HEK293 (cell line): ENCODE results near the gene CRTC2.

ENCODE experiments used
- CTCF ChIA-PET: fragments of 350-600 bp; formaldehyde crosslinking; extraction: SDS; loops from one replicate; lab custom pipeline; 2021; ENCODE audit warnings: antibody characterized with exemption; lab: Yijun Ruan, JAX
- POLR2A ChIA-PET: fragments of 300-600 bp; formaldehyde crosslinking; extraction: SDS; loops from one replicate; lab custom pipeline; 2020; ENCODE audit warnings: antibody characterized with exemption, inconsistent platforms; lab: Yijun Ruan, JAX
- H3K27ac ChIP-seq: fragments of 200-500 bp; sonication (Bioruptor generic); 2 replicates; pipeline ENCODE4 v1.5.1; 2014; ENCODE audit warnings: low read depth, low read length, control low read depth, inconsistent platforms; ENCODE audit errors: extremely low read depth
- H3K36me3 ChIP-seq, 2 experiments: fragments of 200-500 bp in 1 of 2; sonication (Bioruptor generic) in 1 of 2; 1 replicate in 1 of 2; 2 replicates in 1 of 2; pipeline ENCODE4 v1.5.1; 2014 to 2017; ENCODE audit warnings: inconsistent platforms in 2 of 2, low read length in 2 of 2; ENCODE audit not compliant: control insufficient read depth in 2 of 2, insufficient read depth in 1 of 2
- H3K4me1 ChIP-seq: fragments of 200-500 bp; sonication (Bioruptor generic); 2 replicates; pipeline ENCODE4 v1.5.1; 2014; ENCODE audit warnings: mild to moderate bottlenecking, low read length, inconsistent platforms; ENCODE audit not compliant: control insufficient read depth, insufficient read depth
- H3K4me3 ChIP-seq: 2 replicates; pipeline ENCODE4 v1.5.1; 2011; ENCODE audit warnings: low read depth, mild to moderate bottlenecking, control low read depth, low read length, moderate library complexity
- H3K9me3 ChIP-seq: fragments of 200-500 bp; sonication (Bioruptor generic); 2 replicates; pipeline ENCODE4 v1.5.1; 2014; ENCODE audit warnings: low read depth, low read length, inconsistent platforms; ENCODE audit not compliant: control insufficient read depth, insufficient read depth
- KLF7 ChIP-seq: fragments of 450-650 bp; formaldehyde crosslinking; IDR thresholded peaks from 2 replicates; pipeline ENCODE4 v1.5.1; 2016; ENCODE audit warnings: missing biosample characterization, missing genetic modification characterization, borderline replicate concordance
- TCF7L2 ChIP-seq: IDR thresholded peaks from 2 replicates; pipeline ENCODE4 v1.6.1; 2011; ENCODE audit warnings: low read depth, mild to moderate bottlenecking, inconsistent platforms, low read length, moderate library complexity, borderline replicate concordance
- ZBTB11 ChIP-seq: fragments of 450-650 bp; formaldehyde crosslinking; conservative IDR thresholded peaks from 2 replicates; pipeline ENCODE4 v1.5.1; 2016; ENCODE audit warnings: low read depth, missing biosample characterization, missing genetic modification characterization
- ZBTB44 ChIP-seq: fragments of 450-650 bp; IDR thresholded peaks from 2 replicates; pipeline ENCODE4 v1.5.1; 2018; ENCODE audit warnings: missing biosample characterization, mild to moderate bottlenecking, missing genetic modification characterization
- ZFP69B ChIP-seq: fragments of 450-650 bp; formaldehyde crosslinking; IDR thresholded peaks from 2 replicates; pipeline ENCODE4 v1.5.1; 2016; ENCODE audit warnings: missing biosample characterization, missing genetic modification characterization
- ZNF132 ChIP-seq: fragments of 450-650 bp; formaldehyde crosslinking; IDR thresholded peaks from 2 replicates; pipeline ENCODE4 v1.5.1; 2017; ENCODE audit warnings: missing biosample characterization, missing genetic modification characterization, borderline replicate concordance
- ZNF404 ChIP-seq: fragments of 450-650 bp; formaldehyde crosslinking; IDR thresholded peaks from 2 replicates; pipeline ENCODE4 v1.5.1; 2017; ENCODE audit warnings: missing biosample characterization, missing genetic modification characterization
- ZNF426 ChIP-seq: fragments of 450-650 bp; formaldehyde crosslinking; IDR thresholded peaks from 2 replicates; pipeline ENCODE4 v1.5.1; 2017; ENCODE audit warnings: missing biosample characterization, missing genetic modification characterization, mild to moderate bottlenecking, inconsistent platforms, moderate library complexity
- ZNF510 ChIP-seq: fragments of 450-650 bp; formaldehyde crosslinking; IDR thresholded peaks from 2 replicates; pipeline ENCODE4 v1.5.1; 2018; ENCODE audit warnings: mild to moderate bottlenecking, missing genetic modification characterization, missing biosample characterization; ENCODE audit not compliant: insufficient replicate concordance
- ZNF571 ChIP-seq: fragments of 450-650 bp; formaldehyde crosslinking; IDR thresholded peaks from 2 replicates; pipeline ENCODE4 v1.5.0; 2017; ENCODE audit warnings: missing biosample characterization, missing genetic modification characterization
- ZNF623 ChIP-seq: fragments of 450-650 bp; formaldehyde crosslinking; IDR thresholded peaks from 2 replicates; pipeline ENCODE4 v1.5.1; 2016; ENCODE audit warnings: missing biosample characterization, missing genetic modification characterization
- ZNF660 ChIP-seq: fragments of 450-650 bp; IDR thresholded peaks from 2 replicates; pipeline ENCODE4 v1.5.1; 2018; ENCODE audit warnings: missing biosample characterization, mild to moderate bottlenecking, missing genetic modification characterization
- ZNF792 ChIP-seq: fragments of 450-650 bp; formaldehyde crosslinking; IDR thresholded peaks from 2 replicates; pipeline ENCODE4 v1.5.1; 2016; ENCODE audit warnings: missing biosample characterization, missing genetic modification characterization
- ZNF830 ChIP-seq: fragments of 450-650 bp; IDR thresholded peaks from 2 replicates; pipeline ENCODE4 v1.5.0; 2018; ENCODE audit warnings: missing biosample characterization, missing genetic modification characterization, low read depth, mild to moderate bottlenecking, moderate library complexity
- ZNF837 ChIP-seq: fragments of 450-650 bp; formaldehyde crosslinking; IDR thresholded peaks from 2 replicates; pipeline ENCODE4 v1.5.1; 2016; ENCODE audit warnings: missing biosample characterization, missing genetic modification characterization
- ZSCAN5A ChIP-seq: fragments of 450-650 bp; formaldehyde crosslinking; IDR thresholded peaks from 2 replicates; pipeline ENCODE4 v1.5.1; 2016; ENCODE audit warnings: missing biosample characterization, missing genetic modification characterization
- TF ChIP-seq, protein P1 (sequence below): fragments of 450-650 bp; formaldehyde crosslinking; IDR thresholded peaks from 2 replicates; pipeline ENCODE4 v1.5.1; 2016; ENCODE audit warnings: missing biosample characterization, missing genetic modification characterization, low read depth
- TF ChIP-seq, protein P2 (sequence below): fragments of 450-650 bp; formaldehyde crosslinking; IDR thresholded peaks from 2 replicates; pipeline ENCODE4 v1.5.1; 2016; ENCODE audit warnings: missing biosample characterization, missing genetic modification characterization
- TF ChIP-seq, protein P3 (sequence below): fragments of 450-650 bp; IDR thresholded peaks from 2 replicates; pipeline ENCODE4 v1.5.1; 2018; ENCODE audit warnings: missing biosample characterization, missing genetic modification characterization

The CRTC2 gene

DNA sequence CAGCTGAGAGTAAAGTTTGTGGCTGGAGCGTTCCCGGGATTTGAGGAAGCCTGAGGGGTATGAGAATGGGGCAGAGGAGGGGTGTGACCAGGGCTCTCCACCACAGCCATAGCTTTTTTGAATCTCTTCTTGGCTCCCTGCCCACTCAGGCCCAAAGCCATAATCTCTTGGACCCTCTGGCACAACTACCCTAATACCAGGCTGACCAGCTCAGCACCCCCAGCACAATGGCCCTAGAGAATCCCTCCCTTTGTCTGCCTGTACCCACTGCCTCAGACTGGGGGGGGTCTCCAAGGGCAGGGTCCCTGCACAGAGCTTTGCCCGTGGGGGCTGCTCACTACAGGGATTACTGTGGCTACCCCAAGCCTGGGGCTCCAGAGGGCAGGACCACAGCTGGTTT, 19.4 kb downstream of the CRTC2 start:
- no peaks in the 10 kb centered on the region for H3K4me1 ChIP-seq
- no peaks in the 10 kb centered on the region for H3K9me3 ChIP-seq
- no peak for TF ChIP-seq TCF7L2
- no peak for TF ChIP-seq KLF7 (tag by site-specific recombination)
- TF ChIP-seq ZBTB44 (tag by site-specific recombination): no peak
- TF ChIP-seq ZNF792: no peak
- TF ChIP-seq ZBTB11 (tag by site-specific recombination): no peak
- no peak for TF ChIP-seq ZNF571 (tag by site-specific recombination)
- TF ChIP-seq, protein P1, sequence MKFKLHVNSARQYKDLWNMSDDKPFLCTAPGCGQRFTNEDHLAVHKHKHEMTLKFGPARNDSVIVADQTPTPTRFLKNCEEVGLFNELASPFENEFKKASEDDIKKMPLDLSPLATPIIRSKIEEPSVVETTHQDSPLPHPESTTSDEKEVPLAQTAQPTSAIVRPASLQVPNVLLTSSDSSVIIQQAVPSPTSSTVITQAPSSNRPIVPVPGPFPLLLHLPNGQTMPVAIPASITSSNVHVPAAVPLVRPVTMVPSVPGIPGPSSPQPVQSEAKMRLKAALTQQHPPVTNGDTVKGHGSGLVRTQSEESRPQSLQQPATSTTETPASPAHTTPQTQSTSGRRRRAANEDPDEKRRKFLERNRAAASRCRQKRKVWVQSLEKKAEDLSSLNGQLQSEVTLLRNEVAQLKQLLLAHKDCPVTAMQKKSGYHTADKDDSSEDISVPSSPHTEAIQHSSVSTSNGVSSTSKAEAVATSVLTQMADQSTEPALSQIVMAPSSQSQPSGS (tag by site-specific recombination): no peak
- TF ChIP-seq, protein P2, sequence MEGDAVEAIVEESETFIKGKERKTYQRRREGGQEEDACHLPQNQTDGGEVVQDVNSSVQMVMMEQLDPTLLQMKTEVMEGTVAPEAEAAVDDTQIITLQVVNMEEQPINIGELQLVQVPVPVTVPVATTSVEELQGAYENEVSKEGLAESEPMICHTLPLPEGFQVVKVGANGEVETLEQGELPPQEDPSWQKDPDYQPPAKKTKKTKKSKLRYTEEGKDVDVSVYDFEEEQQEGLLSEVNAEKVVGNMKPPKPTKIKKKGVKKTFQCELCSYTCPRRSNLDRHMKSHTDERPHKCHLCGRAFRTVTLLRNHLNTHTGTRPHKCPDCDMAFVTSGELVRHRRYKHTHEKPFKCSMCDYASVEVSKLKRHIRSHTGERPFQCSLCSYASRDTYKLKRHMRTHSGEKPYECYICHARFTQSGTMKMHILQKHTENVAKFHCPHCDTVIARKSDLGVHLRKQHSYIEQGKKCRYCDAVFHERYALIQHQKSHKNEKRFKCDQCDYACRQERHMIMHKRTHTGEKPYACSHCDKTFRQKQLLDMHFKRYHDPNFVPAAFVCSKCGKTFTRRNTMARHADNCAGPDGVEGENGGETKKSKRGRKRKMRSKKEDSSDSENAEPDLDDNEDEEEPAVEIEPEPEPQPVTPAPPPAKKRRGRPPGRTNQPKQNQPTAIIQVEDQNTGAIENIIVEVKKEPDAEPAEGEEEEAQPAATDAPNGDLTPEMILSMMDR: no peak
- no peak for TF ChIP-seq ZNF426 (tag by site-specific recombination)
- no peak for TF ChIP-seq ZNF623 (tag by site-specific recombination)
- no peak for TF ChIP-seq ZNF132
- TF ChIP-seq, protein P3, sequence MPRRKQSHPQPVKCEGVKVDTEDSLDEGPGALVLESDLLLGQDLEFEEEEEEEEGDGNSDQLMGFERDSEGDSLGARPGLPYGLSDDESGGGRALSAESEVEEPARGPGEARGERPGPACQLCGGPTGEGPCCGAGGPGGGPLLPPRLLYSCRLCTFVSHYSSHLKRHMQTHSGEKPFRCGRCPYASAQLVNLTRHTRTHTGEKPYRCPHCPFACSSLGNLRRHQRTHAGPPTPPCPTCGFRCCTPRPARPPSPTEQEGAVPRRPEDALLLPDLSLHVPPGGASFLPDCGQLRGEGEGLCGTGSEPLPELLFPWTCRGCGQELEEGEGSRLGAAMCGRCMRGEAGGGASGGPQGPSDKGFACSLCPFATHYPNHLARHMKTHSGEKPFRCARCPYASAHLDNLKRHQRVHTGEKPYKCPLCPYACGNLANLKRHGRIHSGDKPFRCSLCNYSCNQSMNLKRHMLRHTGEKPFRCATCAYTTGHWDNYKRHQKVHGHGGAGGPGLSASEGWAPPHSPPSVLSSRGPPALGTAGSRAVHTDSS (tag by site-specific recombination): no peak
- no peak for TF ChIP-seq ZSCAN5A (tag by site-specific recombination)
- ChIA-PET POLR2A (no interaction called here), CTCF (no interaction called here)
- peaks cover 4 to 90% of the 10 kb centered on the region in 2 experiments; a peak in 2 of 3 replicates for H3K36me3 ChIP-seq
- H3K4me3 ChIP-seq: no peak overlapping the region
- H3K27ac ChIP-seq: no peak overlapping the region

DNA sequence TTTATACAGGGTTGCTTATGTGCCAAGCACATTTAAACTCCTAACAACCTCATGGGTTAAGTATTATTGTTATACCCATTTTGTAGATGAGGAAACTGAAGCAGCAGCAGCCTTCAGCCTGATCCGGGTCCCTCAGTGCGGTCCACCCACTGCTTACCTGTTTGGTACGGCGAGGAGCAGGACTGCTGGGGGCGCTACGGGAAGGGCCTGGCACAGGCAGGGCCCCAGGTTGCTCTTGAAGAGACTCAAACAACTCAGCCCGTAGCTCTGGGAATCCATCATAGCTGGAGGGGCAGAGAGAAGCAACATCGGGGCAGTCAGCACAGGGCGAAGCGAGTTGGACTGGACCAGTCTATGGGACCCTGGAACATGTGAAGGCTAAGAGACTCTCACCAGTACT, 21.1 kb downstream of the CRTC2 start:
- no peak overlapping the region for H3K27ac ChIP-seq
- H3K9me3 ChIP-seq: no peaks in the 10 kb centered on the region
- TF ChIP-seq ZNF830: no peak
- TF ChIP-seq ZNF837 (tag by site-specific recombination): no peak
- TF ChIP-seq ZFP69B (tag by site-specific recombination): no peak
- TF ChIP-seq ZNF404 (tag by site-specific recombination): no peak
- no peak for TF ChIP-seq ZNF660
- no peak for TF ChIP-seq ZNF510 (tag by site-specific recombination)
- peaks cover 4 to 93% of the 10 kb centered on the region in 2 experiments; a peak in 2 of 3 replicates for H3K36me3 ChIP-seq
- no peak overlapping the region for H3K4me3 ChIP-seq
- no peaks in the 10 kb centered on the region for H3K4me1 ChIP-seq
- ChIA-PET CTCF (interaction anchor here (1.0 kb wide), 1 partner anchor 9 kb away, joined by 4 read pairs; the partner anchor contains the start of gene DENND4B), POLR2A (no interaction called here)
